Cardiac muscle cell (in vitro differentiated cells and primary cell): ENCODE measurements around the gene CHIC1. TPM values are rescaled to one million over a fixed set of nuclear protein-coding genes. Genes with fewer than 3 reads are reported as not detected.
"Not testable (repeated sequence)": the region's sequence is repeated elsewhere in the genome, so short reads cannot be mapped to it uniquely, and the experiment has no call there.

Source experiments
- DNase-seq, 2 donors: peaks; one replicate each; pipeline versions ENCODE4 v3.0.0 to v3.0.0-alpha.2; 2010 to 2017; ENCODE audit warnings: low read depth in 1 of 2, low spot score in 1 of 2
- H3K27ac ChIP-seq: fragments of 200-600 bp; sonication (generic); 2 replicates; pipeline ENCODE4 v1.5.1; 2016
- H3K27me3 ChIP-seq: fragments of 200-600 bp; sonication (generic); 2 replicates; pipeline ENCODE4 v1.6.0; 2016; ENCODE audit warnings: control low read depth
- H3K36me3 ChIP-seq: fragments of 200-600 bp; sonication (generic); 2 replicates; pipeline ENCODE4 v1.5.1; 2016; ENCODE audit warnings: control low read depth
- H3K4me1 ChIP-seq: fragments of 200-600 bp; sonication (generic); 2 replicates; pipeline ENCODE4 v1.8.1; 2017; ENCODE audit warnings: low read depth, mild to moderate bottlenecking, mixed run types
- H3K4me3 ChIP-seq: fragments of 200-600 bp; sonication (generic); 2 replicates; pipeline ENCODE4 v1.5.1; 2016; ENCODE audit warnings: mild to moderate bottlenecking
- H3K9me3 ChIP-seq: fragments of 200-600 bp; sonication (generic); 2 replicates; pipeline ENCODE4 v1.5.1; 2017; ENCODE audit warnings: low read depth, mild to moderate bottlenecking, control low read depth
- CTCF ChIP-seq: IDR thresholded peaks from 2 replicates; pipeline ENCODE4 v1.5.1; 2012; ENCODE audit warnings: low read depth, mild to moderate bottlenecking, low read length
- polyA plus RNA-seq: library from polyadenylated mRNA; unstranded; fragments of >200 nt; fragmentation: Nextera tagmentation; extraction: Ambion mirVana; gene quantifications from 2 replicates; pipeline ENCODE4 v1.2.1, GENCODE V29; 2016
- total RNA-seq: library from RNA; depleted of rRNA; stranded (reverse); fragments of >200 nt; gene quantifications from 2 replicates; pipeline ENCODE4 v1.2.3, GENCODE V29; 2016

CHIC1 gene
- total and polyA plus RNA-seq, 2 experiments from 2014 or later = 2.7 to 9.4 TPM

GRCh38 chrX:73561801-73562200 is 1.2 kb upstream of the CHIC1 start:
- peaks cover under 1% of the 10 kb centered on the region for H3K4me1 ChIP-seq
- H3K4me3 ChIP-seq = no peak overlapping the region
- H3K9me3 ChIP-seq = no peaks in the 10 kb centered on the region
- H3K27me3 ChIP-seq = no peaks in the 10 kb centered on the region
- no peak for TF ChIP-seq CTCF
- H3K36me3 ChIP-seq = no peaks in the 10 kb centered on the region
- DNase-seq = peak in 1 of 2 donors; percentile 71
- H3K27ac ChIP-seq = no peak overlapping the region

- peak in 1 of 2 donors; percentile 18 for DNase-seq
- H3K27ac ChIP-seq = no peak overlapping the region
- no peak for TF ChIP-seq CTCF
- H3K27me3 ChIP-seq = no peaks in the 10 kb centered on the region
- H3K9me3 ChIP-seq = no peaks in the 10 kb centered on the region
- H3K4me3 ChIP-seq = peak overlapping the region; percentile 39
- H3K4me1 ChIP-seq = peaks cover 7% of the 10 kb centered on the region
- no peaks in the 10 kb centered on the region for H3K36me3 ChIP-seq
Measured at GRCh38 chrX:73562458-73562857, 539 bp upstream of the CHIC1 start.

- Histone ChIP-seq H3K36me3 (no peaks in the 10 kb centered on the region), H3K27me3 (no peaks in the 10 kb centered on the region), H3K4me1 (peaks cover 10% of the 10 kb centered on the region), H3K4me3 (peak overlapping the region; percentile 39), H3K9me3 (no peaks in the 10 kb centered on the region), H3K27ac (peak overlapping the region; percentile 64)
- no peak for TF ChIP-seq CTCF
- no peak for DNase-seq
Measured at GRCh38 chrX:73563738-73564068, 706 bp downstream of the CHIC1 start.

- Histone ChIP-seq H3K27me3 (no peaks in the 10 kb centered on the region), H3K4me3 (no peak overlapping the region), H3K27ac (no peak overlapping the region), H3K36me3 (no peaks in the 10 kb centered on the region), H3K4me1 (no peaks in the 10 kb centered on the region), H3K9me3 (no peaks in the 10 kb centered on the region)
- TF ChIP-seq CTCF = no peak
- DNase-seq = peak in 1 of 2 donors; percentile 69
Measured at GRCh38 chrX:73577361-73577760, 14.4 kb downstream of the CHIC1 start.

- no peak for TF ChIP-seq CTCF
- Histone ChIP-seq H3K27ac (no peak overlapping the region), H3K9me3 (no peaks in the 10 kb centered on the region), H3K27me3 (no peaks in the 10 kb centered on the region), H3K4me3 (no peak overlapping the region), H3K36me3 (no peaks in the 10 kb centered on the region), H3K4me1 (no peaks in the 10 kb centered on the region)
- no peak for DNase-seq
Measured at GRCh38 chrX:73581002-73581628, 18.1 kb downstream of the CHIC1 start.

- not testable (repeated sequence) for H3K27me3 ChIP-seq, H3K36me3 ChIP-seq, H3K4me1 ChIP-seq, H3K9me3 ChIP-seq, H3K4me3 ChIP-seq, H3K27ac ChIP-seq, DNase-seq
Measured at GRCh38 chrX:73597758-73598157, 34.8 kb downstream of the CHIC1 start.
